Inflammatory macrophage (primary cell): ENCODE data around the gene EEA1.

Experiments
- DNase-seq, 2 donors: peaks; one replicate each; pipeline ENCODE4 v3.0.0-alpha.2; 2020 to 2022

The EEA1 gene

GRCh38 chr12:92938018-92938417 is 8.9 kb upstream of the EEA1 start:
- DNase-seq = no peak

- no peak for DNase-seq
Observed at GRCh38 chr12:92933606-92934005, 4.5 kb upstream of the EEA1 start.

- DNase-seq = no peak
Observed at GRCh38 chr12:92930421-92930820, 1.3 kb upstream of the EEA1 start.

GRCh38 chr12:92929983-92930382 is 888 bp upstream of the EEA1 start:
- peak in 1 of 2 donors; percentile 6 for DNase-seq

GRCh38 chr12:92928421-92928961 is 604 bp downstream of the EEA1 start:
- DNase-seq = peak; percentile 27 to 56

- DNase-seq = peak; percentile 48 to 52
Observed at GRCh38 chr12:92927436-92928281, 1.4 kb downstream of the EEA1 start.

GRCh38 chr12:92927055-92927435 is 2.0 kb downstream of the EEA1 start:
- peak; percentile 80 to 86 for DNase-seq

GRCh38 chr12:92926549-92926948 is 2.5 kb downstream of the EEA1 start:
- DNase-seq = no peak

- peak; percentile 21 to 37 for DNase-seq
Observed at GRCh38 chr12:92921877-92922276, 7.2 kb downstream of the EEA1 start.

- no peak for DNase-seq
Observed at GRCh38 chr12:92915365-92915764, 13.7 kb downstream of the EEA1 start.

- DNase-seq = no peak
Observed at GRCh38 chr12:92914170-92914569, 14.9 kb downstream of the EEA1 start.

- DNase-seq = no peak
Observed at GRCh38 chr12:92912672-92913071, 16.4 kb downstream of the EEA1 start.

GRCh38 chr12:92912052-92912451 is 17.0 kb downstream of the EEA1 start:
- DNase-seq = peak; percentile 76 to 89

GRCh38 chr12:92911339-92911738 is 17.8 kb downstream of the EEA1 start:
- peak in 1 of 2 donors; percentile 36 for DNase-seq

GRCh38 chr12:92908108-92908507 is 21.0 kb downstream of the EEA1 start:
- no peak for DNase-seq

GRCh38 chr12:92905811-92906554 is 23.1 kb downstream of the EEA1 start:
- DNase-seq = no peak

- no peak for DNase-seq
Observed at GRCh38 chr12:92905258-92905810, 23.8 kb downstream of the EEA1 start.

- no peak for DNase-seq
Observed at GRCh38 chr12:92900941-92901340, 28.2 kb downstream of the EEA1 start.

GRCh38 chr12:92899386-92900001 is 29.6 kb downstream of the EEA1 start:
- DNase-seq = peak; percentile 34 to 49

- no peak for DNase-seq
Observed at GRCh38 chr12:92898755-92899154, 30.3 kb downstream of the EEA1 start.

GRCh38 chr12:92897844-92898243 is 31.3 kb downstream of the EEA1 start:
- no peak for DNase-seq

- no peak for DNase-seq
Observed at GRCh38 chr12:92890601-92891106, 38.4 kb downstream of the EEA1 start.

GRCh38 chr12:92886131-92886530 is 43.0 kb downstream of the EEA1 start:
- no peak for DNase-seq
